ENCODE results near the gene CLMP. TPM values are rescaled to one million over a fixed set of nuclear protein-coding genes. Genes with fewer than 3 reads are reported as not detected.
A peak's percentile ranks its signal among the peaks of the same experiment; 100 is the strongest.

The CLMP gene
- total RNA-seq, 2 experiments from 2014 or later, result 0.06 to 0.19 TPM

DNA sequence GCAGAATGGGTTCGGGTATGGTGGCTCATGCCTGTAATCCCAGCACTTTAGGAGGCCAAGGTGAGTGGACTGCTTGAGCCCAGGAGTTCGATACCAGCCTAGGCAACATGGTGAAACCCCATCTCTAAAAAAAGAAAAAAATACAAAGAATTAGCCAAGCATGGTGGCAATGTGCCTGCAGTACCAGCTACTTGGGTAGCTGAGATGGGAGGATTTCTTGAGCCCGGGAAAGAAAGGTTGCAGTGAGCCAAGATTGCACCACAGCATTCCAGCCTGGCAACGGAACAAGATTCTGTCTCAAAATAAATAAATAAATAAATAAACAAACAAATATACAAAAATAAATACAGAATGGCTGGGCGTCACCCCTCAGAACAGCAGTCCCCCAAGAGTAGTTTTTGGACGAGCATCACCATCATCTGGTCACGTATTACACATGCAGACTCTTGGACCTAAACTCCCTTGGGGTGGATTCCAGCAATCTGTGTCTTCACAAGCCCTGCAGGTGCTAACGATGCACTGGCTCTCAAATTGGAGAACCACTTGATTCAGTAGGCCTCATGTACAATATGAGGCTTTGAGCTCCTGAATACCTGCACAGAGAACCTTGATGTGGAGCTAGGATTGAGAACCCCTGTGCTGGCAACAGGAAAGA, 33.5 kb downstream of the CLMP start:
- Mint-ChIP-seq H3K4me1 (ENCODE audit: low read depth) (peaks cover 12% of the 10 kb centered on the region), H3K27me3 (no peaks in the 10 kb centered on the region), H3K9me3 (no peaks in the 10 kb centered on the region), H3K4me3 (no peak overlapping the region), H3K36me3 (ENCODE audit: low read depth) (no peaks in the 10 kb centered on the region), H3K27ac (no peak overlapping the region)
- Histone ChIP-seq H3K9me3 (ENCODE audit: control insufficient read depth in 1 of 2, insufficient read depth in 1 of 2, low read length in 2 of 2) (no peaks in the 10 kb centered on the region), H3K27me3 (ENCODE audit: control insufficient read depth in 1 of 2, insufficient read depth in 2 of 2, low read length in 2 of 2) (no peaks in the 10 kb centered on the region), H3K4me1 (ENCODE audit: insufficient read depth, low read length) (peaks cover 3% of the 10 kb centered on the region), H3K4me3 (ENCODE audit: low read length) (no peak overlapping the region), H3K27ac (ENCODE audit: low read depth in 1 of 2, low read length in 2 of 2) (no peak overlapping the region), H3K36me3 (ENCODE audit: insufficient read depth, low read length) (no peaks in the 10 kb centered on the region)
- ChIA-PET POLR2A (no interaction called here), CTCF (no interaction called here)
- ATAC-seq (ENCODE audit: poor library complexity) (no peak), DNase-seq (no peak)
- TF ChIP-seq, protein P1, sequence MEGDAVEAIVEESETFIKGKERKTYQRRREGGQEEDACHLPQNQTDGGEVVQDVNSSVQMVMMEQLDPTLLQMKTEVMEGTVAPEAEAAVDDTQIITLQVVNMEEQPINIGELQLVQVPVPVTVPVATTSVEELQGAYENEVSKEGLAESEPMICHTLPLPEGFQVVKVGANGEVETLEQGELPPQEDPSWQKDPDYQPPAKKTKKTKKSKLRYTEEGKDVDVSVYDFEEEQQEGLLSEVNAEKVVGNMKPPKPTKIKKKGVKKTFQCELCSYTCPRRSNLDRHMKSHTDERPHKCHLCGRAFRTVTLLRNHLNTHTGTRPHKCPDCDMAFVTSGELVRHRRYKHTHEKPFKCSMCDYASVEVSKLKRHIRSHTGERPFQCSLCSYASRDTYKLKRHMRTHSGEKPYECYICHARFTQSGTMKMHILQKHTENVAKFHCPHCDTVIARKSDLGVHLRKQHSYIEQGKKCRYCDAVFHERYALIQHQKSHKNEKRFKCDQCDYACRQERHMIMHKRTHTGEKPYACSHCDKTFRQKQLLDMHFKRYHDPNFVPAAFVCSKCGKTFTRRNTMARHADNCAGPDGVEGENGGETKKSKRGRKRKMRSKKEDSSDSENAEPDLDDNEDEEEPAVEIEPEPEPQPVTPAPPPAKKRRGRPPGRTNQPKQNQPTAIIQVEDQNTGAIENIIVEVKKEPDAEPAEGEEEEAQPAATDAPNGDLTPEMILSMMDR (IDR thresholded peaks at IDR 0.05), result no peak
- intact Hi-C loops (cut with DNase I, micrococcal nuclease), result no loop called here

DNA sequence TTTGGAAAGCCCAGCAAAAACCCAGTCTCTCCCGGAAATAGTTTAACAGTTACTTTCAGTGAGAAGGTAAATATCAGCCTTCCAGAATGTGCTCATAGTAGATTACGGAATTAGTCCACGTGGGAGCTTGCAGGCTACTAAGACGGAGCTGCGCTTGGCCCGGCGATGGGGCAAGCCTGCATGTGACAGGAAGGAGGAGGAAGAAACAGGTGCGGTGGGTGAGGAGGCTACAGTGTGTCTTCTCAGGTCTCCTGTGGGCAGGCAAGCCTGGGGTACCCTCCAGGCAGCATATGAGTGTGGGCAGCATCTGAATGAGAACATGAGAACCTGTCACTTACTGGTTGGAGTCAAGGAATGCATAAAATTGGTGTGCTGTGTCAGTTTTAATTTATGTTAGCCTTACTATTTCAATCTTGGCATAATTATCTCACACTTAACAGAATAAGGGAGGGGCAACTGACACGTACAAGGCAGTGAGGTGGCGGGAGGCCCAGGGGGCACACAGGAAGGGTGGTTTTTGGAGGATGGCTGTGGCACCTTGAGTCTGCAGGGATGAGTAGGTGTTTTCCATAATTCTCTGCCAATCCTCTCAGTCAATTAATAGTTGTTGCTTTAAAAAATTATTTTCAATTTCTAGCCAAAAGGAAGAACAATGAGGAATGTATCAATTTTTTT, 35.7 kb downstream of the CLMP start:
- POLR2A ChIA-PET, result no interaction called here
- DNase-seq, result peak in 1 of 14 experiments; percentile 7
- no peak overlapping the region for H3K27ac ChIP-seq (ENCODE audit: low read depth in 1 of 2, low read length in 2 of 2)
- Mint-ChIP-seq H3K9me3 (peaks cover 5% of the 10 kb centered on the region), H3K27ac (peak overlapping the region; percentile 1), H3K27me3 (no peaks in the 10 kb centered on the region), H3K4me3 (no peak overlapping the region), H3K36me3 (ENCODE audit: low read depth) (no peaks in the 10 kb centered on the region), H3K4me1 (ENCODE audit: low read depth) (peaks cover 12% of the 10 kb centered on the region)
- peak; percentile 44 for ATAC-seq (ENCODE audit: poor library complexity)
- H3K4me1 ChIP-seq (ENCODE audit: insufficient read depth, low read length), result peaks cover 3% of the 10 kb centered on the region
- no peaks in the 10 kb centered on the region for H3K9me3 ChIP-seq (ENCODE audit: control insufficient read depth in 1 of 2, insufficient read depth in 1 of 2, low read length in 2 of 2)
- intact Hi-C loops (cut with DNase I, micrococcal nuclease), result no loop called here
- no peaks in the 10 kb centered on the region for H3K36me3 ChIP-seq (ENCODE audit: insufficient read depth, low read length)
- H3K4me3 ChIP-seq (ENCODE audit: low read length), result no peak overlapping the region
- CTCF ChIA-PET, result no interaction called here
- peaks cover 0 to 3% of the 10 kb centered on the region in 2 experiments for H3K27me3 ChIP-seq (ENCODE audit: control insufficient read depth in 1 of 2, insufficient read depth in 2 of 2, low read length in 2 of 2)
- TF ChIP-seq, protein P1 (IDR thresholded peaks at IDR 0.05), result no peak

DNA sequence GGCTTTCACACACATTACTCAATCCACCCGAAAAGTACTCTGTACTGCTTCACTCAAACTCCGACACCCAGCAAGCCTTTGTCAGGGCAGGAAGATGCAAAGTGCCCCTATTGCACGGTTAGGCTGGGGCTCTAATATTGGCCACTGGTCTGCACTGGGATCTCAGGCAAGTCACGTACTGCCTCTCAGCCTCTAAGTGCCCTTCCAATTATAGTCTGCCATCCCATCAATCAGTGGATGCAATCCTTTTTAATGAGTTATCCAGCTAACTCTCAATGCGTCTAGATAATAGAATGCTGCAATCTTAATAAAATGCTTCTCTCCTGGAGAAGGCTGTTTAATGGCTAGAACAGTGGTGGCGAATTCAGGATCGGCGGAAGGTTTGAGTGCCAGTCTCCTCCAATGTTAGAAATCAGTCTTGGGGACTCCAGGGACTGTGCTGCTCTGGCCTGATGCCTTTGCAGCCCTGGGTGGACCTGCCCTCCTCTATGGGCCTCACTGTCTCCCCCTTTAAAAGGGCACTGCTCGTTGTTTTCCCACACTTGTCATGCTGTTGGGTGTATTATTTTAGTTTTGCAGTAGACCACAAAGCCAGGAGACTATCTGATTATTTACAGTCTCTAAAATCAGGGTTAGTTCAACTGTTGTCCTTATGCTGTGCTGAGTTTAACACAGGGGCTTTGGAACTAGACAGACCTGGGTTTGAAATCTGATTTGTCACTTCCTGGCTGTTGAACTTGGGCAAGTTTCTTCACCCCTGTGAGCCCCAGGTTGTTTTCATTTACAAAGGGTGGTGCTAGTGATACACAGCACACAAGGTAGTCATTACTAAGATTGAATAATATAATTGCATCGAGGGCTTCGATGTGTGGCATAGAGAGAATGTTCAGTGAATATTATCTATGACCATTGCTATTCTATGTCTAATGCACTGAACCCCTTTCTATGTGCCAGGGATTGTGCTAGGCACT, 36.7 kb downstream of the CLMP start:
- TF ChIP-seq, protein P1 (IDR thresholded peaks at IDR 0.05), result no peak
- ChIA-PET CTCF (no interaction called here), POLR2A (no interaction called here)
- H3K4me3 Mint-ChIP-seq, result no peak overlapping the region
- DNase-seq (no peak), ATAC-seq (ENCODE audit: poor library complexity) (no peak)
- H3K27ac ChIP-seq (ENCODE audit: low read depth in 1 of 2, low read length in 2 of 2), result no peak overlapping the region
- intact Hi-C loops (cut with DNase I, micrococcal nuclease), result no loop called here
- no peak overlapping the region for H3K27ac Mint-ChIP-seq
- no peaks in the 10 kb centered on the region for H3K36me3 ChIP-seq (ENCODE audit: insufficient read depth, low read length)
- peaks cover 0 to 3% of the 10 kb centered on the region in 2 experiments for H3K27me3 ChIP-seq (ENCODE audit: control insufficient read depth in 1 of 2, insufficient read depth in 2 of 2, low read length in 2 of 2)
- H3K9me3 Mint-ChIP-seq, result peaks cover 5% of the 10 kb centered on the region
- H3K27me3 Mint-ChIP-seq, result no peaks in the 10 kb centered on the region
- H3K9me3 ChIP-seq (ENCODE audit: control insufficient read depth in 1 of 2, insufficient read depth in 1 of 2, low read length in 2 of 2), result no peaks in the 10 kb centered on the region
- no peak overlapping the region for H3K4me3 ChIP-seq (ENCODE audit: low read length)
- H3K4me1 Mint-ChIP-seq (ENCODE audit: low read depth), result peaks cover 12% of the 10 kb centered on the region
- H3K36me3 Mint-ChIP-seq (ENCODE audit: low read depth), result no peaks in the 10 kb centered on the region
- H3K4me1 ChIP-seq (ENCODE audit: insufficient read depth, low read length), result peaks cover 3% of the 10 kb centered on the region
